ENCODE data around the gene PPP1R14B.

The PPP1R14B gene

DNA sequence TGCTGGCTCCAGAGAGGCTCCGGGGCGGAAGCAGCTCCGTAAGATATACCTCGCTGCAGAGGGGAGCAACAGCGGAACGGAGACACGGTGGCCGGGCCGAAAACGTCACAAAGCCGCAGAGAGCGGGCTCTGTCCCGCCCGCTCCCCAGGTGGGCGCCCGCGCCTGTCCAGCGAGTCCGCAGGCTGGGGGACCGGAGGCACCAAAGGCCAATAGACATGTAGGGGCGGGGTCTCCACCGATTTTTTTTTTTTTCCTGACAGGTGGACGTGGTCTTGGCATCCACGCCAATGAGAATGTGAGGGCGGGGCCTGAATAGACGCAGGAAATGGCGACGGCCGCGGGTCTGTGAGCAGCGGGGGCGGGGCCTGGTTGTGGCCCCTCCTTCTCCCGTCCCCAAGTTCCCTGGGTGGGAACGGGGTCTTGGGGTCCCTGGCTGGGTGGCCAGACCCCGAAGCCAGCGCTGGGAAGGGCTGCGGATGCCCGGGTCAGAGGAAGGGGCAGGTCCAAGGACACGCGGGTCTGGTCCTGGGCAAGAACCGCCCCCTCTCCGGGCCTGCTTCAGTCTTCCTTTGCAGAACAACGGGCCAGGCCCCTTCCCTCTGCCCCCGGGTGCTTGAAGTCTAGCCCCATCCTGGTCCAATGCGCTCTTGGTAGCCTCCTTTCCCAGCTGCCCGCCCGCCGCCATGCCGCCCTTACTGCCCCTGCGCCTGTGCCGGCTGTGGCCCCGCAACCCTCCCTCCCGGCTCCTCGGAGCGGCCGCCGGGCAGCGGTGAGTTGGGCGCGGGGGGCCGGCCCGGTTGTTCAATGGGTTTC is 16.4 kb downstream of the PPP1R14B start, which contains the start of gene DNAJC4:
Gene DNAJC4, plus strand, starts transcription at position 378 of the 814 bp plus-strand sequence. Its CDS starts 307 bp downstream, at position 685.
- Histone ChIP-seq H3K27ac (ENCODE audit: low read length) (peak within 1 kb of the TSS; percentile 51; the same call in 1 of the 2 replicates), H3K9me3 (replicated peaks; ENCODE audit: insufficient read depth, low read length) (no peaks in the 10 kb centered on the region), H3F3A (ENCODE audit: insufficient read depth, low read length) (peaks cover 10% of the 10 kb centered on the region), H3K4me1 (ENCODE audit: low read length) (peaks cover 14% of the 10 kb centered on the region), H2AFZ (ENCODE audit: low read length) (peak within 1 kb of the TSS; percentile 78), H3K79me2 (ENCODE audit: low read length) (peaks cover 31% of the 10 kb centered on the region), H3K9ac (ENCODE audit: low read length) (peak within 1 kb of the TSS; percentile 89), H3K27me3 (replicated peaks; ENCODE audit: insufficient read depth, low read length) (no peaks in the 10 kb centered on the region), H3K4me3 (ENCODE audit: low read length) (peak within 1 kb of the TSS; percentile 97), H3K9me2 (replicated peaks; ENCODE audit: insufficient read depth, low read length) (no peaks in the 10 kb centered on the region), H3K36me3 (replicated peaks; ENCODE audit: insufficient read depth, low read length) (no peaks in the 10 kb centered on the region), H4K20me1 (ENCODE audit: insufficient read depth, low read length) (no peaks in the 10 kb centered on the region), H3K4me2 (ENCODE audit: low read depth, low read length) (peak within 1 kb of the TSS; percentile 85)
- TF ChIP-seq EZH2 (optimal IDR thresholded peaks at IDR 0.05; ENCODE audit: low read depth, low read length) = no peak
- no peak for TF ChIP-seq EZH2phosphoT487 (IDR thresholded peaks at IDR 0.05; ENCODE audit: low read length)
- TF ChIP-seq, protein P1, sequence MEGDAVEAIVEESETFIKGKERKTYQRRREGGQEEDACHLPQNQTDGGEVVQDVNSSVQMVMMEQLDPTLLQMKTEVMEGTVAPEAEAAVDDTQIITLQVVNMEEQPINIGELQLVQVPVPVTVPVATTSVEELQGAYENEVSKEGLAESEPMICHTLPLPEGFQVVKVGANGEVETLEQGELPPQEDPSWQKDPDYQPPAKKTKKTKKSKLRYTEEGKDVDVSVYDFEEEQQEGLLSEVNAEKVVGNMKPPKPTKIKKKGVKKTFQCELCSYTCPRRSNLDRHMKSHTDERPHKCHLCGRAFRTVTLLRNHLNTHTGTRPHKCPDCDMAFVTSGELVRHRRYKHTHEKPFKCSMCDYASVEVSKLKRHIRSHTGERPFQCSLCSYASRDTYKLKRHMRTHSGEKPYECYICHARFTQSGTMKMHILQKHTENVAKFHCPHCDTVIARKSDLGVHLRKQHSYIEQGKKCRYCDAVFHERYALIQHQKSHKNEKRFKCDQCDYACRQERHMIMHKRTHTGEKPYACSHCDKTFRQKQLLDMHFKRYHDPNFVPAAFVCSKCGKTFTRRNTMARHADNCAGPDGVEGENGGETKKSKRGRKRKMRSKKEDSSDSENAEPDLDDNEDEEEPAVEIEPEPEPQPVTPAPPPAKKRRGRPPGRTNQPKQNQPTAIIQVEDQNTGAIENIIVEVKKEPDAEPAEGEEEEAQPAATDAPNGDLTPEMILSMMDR (IDR thresholded peaks at IDR 0.05; ENCODE audit: low read length) = no peak
- DNase-seq = peak; percentile 97

DNA sequence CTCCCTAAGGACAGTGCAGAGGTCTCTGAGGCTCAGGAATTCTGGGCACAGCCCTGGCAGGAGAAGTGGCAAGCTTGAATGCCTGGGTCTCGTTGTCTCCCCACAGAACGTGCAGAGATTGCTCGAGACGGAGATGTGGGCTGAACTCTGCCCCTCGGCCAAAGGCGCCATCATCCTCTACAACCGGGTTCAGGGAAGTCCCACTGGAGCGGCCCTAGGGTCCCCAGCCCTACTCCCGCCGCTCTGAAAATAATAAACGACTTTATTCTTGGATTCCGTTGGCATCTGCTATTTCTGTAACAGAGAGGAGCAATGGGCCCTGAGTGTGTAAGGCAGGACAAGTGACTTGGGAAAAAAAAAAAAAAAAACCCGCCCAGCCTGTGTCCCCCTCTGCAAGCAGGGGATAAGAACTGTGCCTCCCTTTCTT is 17.0 kb downstream of the PPP1R14B start:
- peak overlapping the region; percentile 51; the same call in 1 of the 2 replicates for H3K27ac ChIP-seq (ENCODE audit: low read length)
- peak overlapping the region; percentile 89 for H3K9ac ChIP-seq (ENCODE audit: low read length)
- H3K9me2 ChIP-seq (replicated peaks; ENCODE audit: insufficient read depth, low read length) = no peaks in the 10 kb centered on the region
- H3K4me1 ChIP-seq (ENCODE audit: low read length) = peaks cover 14% of the 10 kb centered on the region
- peak overlapping the region; percentile 85 for H3K4me2 ChIP-seq (ENCODE audit: low read depth, low read length)
- H3K27me3 ChIP-seq (replicated peaks; ENCODE audit: insufficient read depth, low read length) = no peaks in the 10 kb centered on the region
- H2AFZ ChIP-seq (ENCODE audit: low read length) = peak overlapping the region; percentile 78
- TF ChIP-seq, protein P1 (IDR thresholded peaks at IDR 0.05; ENCODE audit: low read length) = no peak
- TF ChIP-seq EZH2phosphoT487 (IDR thresholded peaks at IDR 0.05; ENCODE audit: low read length) = no peak
- H3F3A ChIP-seq (ENCODE audit: insufficient read depth, low read length) = peaks cover 10% of the 10 kb centered on the region
- H3K36me3 ChIP-seq (replicated peaks; ENCODE audit: insufficient read depth, low read length) = no peaks in the 10 kb centered on the region
- H3K9me3 ChIP-seq (replicated peaks; ENCODE audit: insufficient read depth, low read length) = no peaks in the 10 kb centered on the region
- H3K79me2 ChIP-seq (ENCODE audit: low read length) = peaks cover 29% of the 10 kb centered on the region
- no peaks in the 10 kb centered on the region for H4K20me1 ChIP-seq (ENCODE audit: insufficient read depth, low read length)
- DNase-seq = no peak
- peak overlapping the region; percentile 97 for H3K4me3 ChIP-seq (ENCODE audit: low read length)

DNA sequence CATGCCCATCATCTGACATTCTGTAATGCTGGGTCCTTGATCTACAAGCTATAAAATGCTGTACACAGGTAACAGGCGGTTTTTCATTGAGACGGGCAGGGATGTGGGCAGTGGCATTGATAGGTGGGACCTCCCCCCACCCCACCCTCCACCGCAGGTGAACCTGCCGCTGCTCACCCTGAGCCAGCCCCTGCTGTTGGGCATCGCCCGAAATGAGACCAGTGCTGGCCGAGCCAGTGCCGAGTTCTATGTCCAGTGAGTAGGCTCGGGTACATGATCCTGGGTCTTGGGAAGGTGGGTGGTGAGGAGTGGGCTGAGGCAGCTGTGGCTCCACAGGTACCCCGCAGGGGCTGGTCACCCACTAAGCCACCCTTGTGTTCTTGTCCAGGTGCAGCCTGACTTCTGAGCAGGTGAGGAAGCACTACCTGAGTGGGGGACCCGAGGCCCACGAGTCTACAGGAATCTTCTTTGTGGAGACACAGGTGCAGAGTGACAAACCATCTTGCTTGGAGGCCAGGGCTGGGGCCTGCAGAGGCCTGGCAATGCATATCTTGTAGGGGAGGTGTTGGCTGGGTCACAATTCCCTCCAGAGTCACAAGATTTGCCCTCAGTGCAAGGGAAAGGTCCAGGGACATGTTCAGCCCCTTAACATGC is 17.5 kb downstream of the PPP1R14B start:
- no peaks in the 10 kb centered on the region for H4K20me1 ChIP-seq (ENCODE audit: insufficient read depth, low read length)
- H3K79me2 ChIP-seq (ENCODE audit: low read length) = peaks cover 29% of the 10 kb centered on the region
- H2AFZ ChIP-seq (ENCODE audit: low read length) = no peak overlapping the region
- no peaks in the 10 kb centered on the region for H3K9me2 ChIP-seq (replicated peaks; ENCODE audit: insufficient read depth, low read length)
- DNase-seq = no peak
- no peaks in the 10 kb centered on the region for H3K36me3 ChIP-seq (replicated peaks; ENCODE audit: insufficient read depth, low read length)
- no peaks in the 10 kb centered on the region for H3K9me3 ChIP-seq (replicated peaks; ENCODE audit: insufficient read depth, low read length)
- peak overlapping the region; percentile 85; the same call in 1 of the 2 replicates for H3K4me2 ChIP-seq (ENCODE audit: low read depth, low read length)
- H3K9ac ChIP-seq (ENCODE audit: low read length) = no peak overlapping the region
- H3K27ac ChIP-seq (ENCODE audit: low read length) = no peak overlapping the region; the same call in 1 of the 2 replicates
- H3K4me1 ChIP-seq (ENCODE audit: low read length) = peaks cover 14% of the 10 kb centered on the region
- no peaks in the 10 kb centered on the region for H3K27me3 ChIP-seq (replicated peaks; ENCODE audit: insufficient read depth, low read length)
- TF ChIP-seq EZH2phosphoT487 (IDR thresholded peaks at IDR 0.05; ENCODE audit: low read length) = no peak
- TF ChIP-seq EZH2 (optimal IDR thresholded peaks at IDR 0.05; ENCODE audit: low read depth, low read length) = no peak
- TF ChIP-seq, protein P1 (IDR thresholded peaks at IDR 0.05; ENCODE audit: low read length) = no peak
- no peak overlapping the region for H3K4me3 ChIP-seq (ENCODE audit: low read length)
- peaks cover 10% of the 10 kb centered on the region for H3F3A ChIP-seq (ENCODE audit: insufficient read depth, low read length)

Data from MM.1S (cell line).